Adrenal gland (tissue), 5 donors: ENCODE data around the gene NUP210L.

Experiments
- CTCF ChIP-seq, 6 experiments: fragments of 450-650 bp in 4 of 6; fragments of 200-600 bp in 2 of 6; sonication (generic) in 1 of 6; IDR thresholded peaks; 1 replicate in 5 of 6; 2 replicates in 1 of 6; pipeline versions ENCODE4 v1.5.1 to v1.8.0; 2016 to 2021; ENCODE audit warnings: antibody characterized with exemption in 6 of 6, mild to moderate bottlenecking in 2 of 6, moderate library complexity in 1 of 6
- POLR2A ChIP-seq, 2 donors: fragments of 450-650 bp; IDR thresholded peaks; one replicate each; pipeline ENCODE4 v1.6.1; 2017; ENCODE audit warnings: antibody characterized with exemption in 2 of 2, mild to moderate bottlenecking in 2 of 2, moderate library complexity in 1 of 2
- donor health status: DM: no; HTN: no; CAD: no.

DNA sequence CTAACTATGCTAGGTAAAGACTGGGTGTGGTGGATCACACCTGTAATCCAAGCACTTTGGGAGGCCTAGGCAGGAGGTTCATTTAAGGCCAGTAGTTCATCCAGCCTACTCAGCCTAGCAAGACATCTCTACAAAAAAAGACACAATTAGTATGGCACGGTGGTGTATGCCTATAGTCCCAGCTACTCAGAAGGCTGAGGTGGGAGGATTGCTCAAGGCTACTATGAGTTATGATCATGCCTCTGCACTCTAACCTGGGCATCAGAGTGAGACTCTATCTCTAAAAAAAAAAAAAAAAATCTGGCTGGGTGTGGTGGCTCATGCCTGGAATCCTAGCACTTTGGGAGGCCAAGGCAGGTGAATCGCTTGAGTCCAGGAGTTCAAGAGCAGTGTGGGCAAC is 21.6 kb downstream of the NUP210L start:
- no peak for TF ChIP-seq CTCF (IDR thresholded peaks at IDR 0.05)
- TF ChIP-seq POLR2A (IDR thresholded peaks at IDR 0.05), result no peak
